PC-3 (cell line): Measurements from ENCODE around the gene SDK1.

Experiments
- EZH2 ChIP-seq: fragments of 300-600 bp; sonication (generic); IDR thresholded peaks from one replicate; pipeline ENCODE4 v1.6.1; 2017; ENCODE audit warnings: antibody characterized with exemption, mild to moderate bottlenecking, low read length; ENCODE audit not compliant: unreplicated experiment
- TF ChIP-seq, protein P1 (sequence below): fragments of 300-600 bp; sonication (generic); conservative IDR thresholded peaks from 2 replicates; pipeline ENCODE4 v1.5.1; 2017; ENCODE audit warnings: antibody characterized with exemption, low read depth, mild to moderate bottlenecking, low read length

DNA sequence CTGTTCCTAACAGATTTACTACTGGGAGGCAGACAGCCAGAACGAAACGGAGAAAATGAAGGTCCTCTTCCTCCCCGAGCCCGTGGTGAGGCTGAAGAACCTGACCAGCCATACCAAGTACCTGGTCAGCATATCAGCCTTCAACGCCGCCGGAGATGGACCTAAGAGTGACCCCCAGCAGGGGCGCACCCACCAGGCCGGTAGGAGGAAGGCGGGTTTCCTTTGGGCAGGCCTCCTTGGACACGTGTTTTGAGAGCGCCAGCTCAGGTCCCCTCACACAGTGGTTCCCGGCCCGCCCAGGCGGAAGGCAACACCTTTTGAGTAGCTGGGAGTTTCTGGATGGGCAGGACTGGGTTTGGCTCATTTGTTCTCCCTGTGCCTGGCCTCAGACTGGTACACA lies 907.0 kb downstream of the SDK1 start:
- TF ChIP-seq, protein P1, sequence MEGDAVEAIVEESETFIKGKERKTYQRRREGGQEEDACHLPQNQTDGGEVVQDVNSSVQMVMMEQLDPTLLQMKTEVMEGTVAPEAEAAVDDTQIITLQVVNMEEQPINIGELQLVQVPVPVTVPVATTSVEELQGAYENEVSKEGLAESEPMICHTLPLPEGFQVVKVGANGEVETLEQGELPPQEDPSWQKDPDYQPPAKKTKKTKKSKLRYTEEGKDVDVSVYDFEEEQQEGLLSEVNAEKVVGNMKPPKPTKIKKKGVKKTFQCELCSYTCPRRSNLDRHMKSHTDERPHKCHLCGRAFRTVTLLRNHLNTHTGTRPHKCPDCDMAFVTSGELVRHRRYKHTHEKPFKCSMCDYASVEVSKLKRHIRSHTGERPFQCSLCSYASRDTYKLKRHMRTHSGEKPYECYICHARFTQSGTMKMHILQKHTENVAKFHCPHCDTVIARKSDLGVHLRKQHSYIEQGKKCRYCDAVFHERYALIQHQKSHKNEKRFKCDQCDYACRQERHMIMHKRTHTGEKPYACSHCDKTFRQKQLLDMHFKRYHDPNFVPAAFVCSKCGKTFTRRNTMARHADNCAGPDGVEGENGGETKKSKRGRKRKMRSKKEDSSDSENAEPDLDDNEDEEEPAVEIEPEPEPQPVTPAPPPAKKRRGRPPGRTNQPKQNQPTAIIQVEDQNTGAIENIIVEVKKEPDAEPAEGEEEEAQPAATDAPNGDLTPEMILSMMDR = no peak
- no peak for TF ChIP-seq EZH2
